Activated naive CD4-positive, alpha-beta T cell treated with anti-CD3 and anti-CD28 coated beads, Interleukin-2, amount 50 U/mL, for 72 hours (primary cell): Measurements from ENCODE around the gene LINGO3. TPM values are rescaled to one million over a fixed set of nuclear protein-coding genes. Genes with fewer than 3 reads are reported as not detected.
A peak's percentile ranks its signal among the peaks of the same experiment; 100 is the strongest.
"Not testable (repeated sequence)": the region's sequence is repeated elsewhere in the genome, so short reads cannot be mapped to it uniquely, and the experiment has no call there.

Experiments used
- ATAC-seq, 2 donors: fragments of 150-1000 bp; cut with Tn5 transposase; 2 replicates each; pipeline ENCODE4 v1.10.0; 2021; ENCODE audit warnings: mild to moderate bottlenecking in 2 of 2, moderate library complexity in 2 of 2
- DNase-seq, 2 donors: peaks; one replicate each; pipeline ENCODE4 v3.0.0; 2021 to 2022; ENCODE audit warnings: low spot score in 2 of 2
- H3K27ac Mint-ChIP-seq, 2 donors: one replicate each; pipeline ENCODE4 v1.8.0; 2022; ENCODE audit warnings: mild to moderate bottlenecking in 2 of 2, mixed read lengths in 2 of 2
- H3K36me3 Mint-ChIP-seq, 2 donors: one replicate each; pipeline ENCODE4 v1.8.0; 2022; ENCODE audit warnings: mixed read lengths in 2 of 2
- H3K9me3 Mint-ChIP-seq, 2 donors: one replicate each; pipeline ENCODE4 v1.8.0; 2022; ENCODE audit warnings: mixed read lengths in 2 of 2
- total RNA-seq, 2 donors: library from RNA; stranded (reverse); gene quantifications; one replicate each; pipeline ENCODE4 v1.2.3, GENCODE V29; 2022

Gene LINGO3, protein sequence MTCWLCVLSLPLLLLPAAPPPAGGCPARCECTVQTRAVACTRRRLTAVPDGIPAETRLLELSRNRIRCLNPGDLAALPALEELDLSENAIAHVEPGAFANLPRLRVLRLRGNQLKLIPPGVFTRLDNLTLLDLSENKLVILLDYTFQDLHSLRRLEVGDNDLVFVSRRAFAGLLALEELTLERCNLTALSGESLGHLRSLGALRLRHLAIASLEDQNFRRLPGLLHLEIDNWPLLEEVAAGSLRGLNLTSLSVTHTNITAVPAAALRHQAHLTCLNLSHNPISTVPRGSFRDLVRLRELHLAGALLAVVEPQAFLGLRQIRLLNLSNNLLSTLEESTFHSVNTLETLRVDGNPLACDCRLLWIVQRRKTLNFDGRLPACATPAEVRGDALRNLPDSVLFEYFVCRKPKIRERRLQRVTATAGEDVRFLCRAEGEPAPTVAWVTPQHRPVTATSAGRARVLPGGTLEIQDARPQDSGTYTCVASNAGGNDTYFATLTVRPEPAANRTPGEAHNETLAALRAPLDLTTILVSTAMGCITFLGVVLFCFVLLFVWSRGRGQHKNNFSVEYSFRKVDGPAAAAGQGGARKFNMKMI
- under 1 TPM in 1 of 2 donors, not detected in 1; 0.25 TPM for total RNA-seq

DNA sequence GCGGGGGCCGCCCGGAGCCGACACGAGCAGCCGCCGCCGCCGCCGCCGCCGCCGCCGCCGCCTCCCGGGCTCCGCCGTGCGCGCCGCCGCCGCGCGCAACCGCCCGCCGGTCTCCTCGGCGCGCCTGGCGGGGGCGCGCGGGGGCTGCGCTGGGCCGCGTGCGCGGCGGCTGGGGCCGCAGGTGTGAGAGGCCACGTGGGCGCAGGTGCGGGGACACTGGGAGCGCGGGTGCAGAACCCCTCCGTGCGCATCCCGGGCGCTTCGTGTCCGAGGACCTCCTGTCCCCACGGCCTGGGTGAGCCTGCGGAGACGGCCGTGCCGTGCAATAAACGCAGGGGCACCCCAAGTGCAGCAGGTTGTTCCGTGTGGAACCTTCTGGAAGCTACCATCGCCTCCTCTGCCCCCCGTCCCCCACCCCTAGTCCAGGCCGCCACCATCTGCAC lies at the start of gene LINGO3:
Gene LINGO3, minus strand, starts transcription at position 41 of the 443 bp plus-strand sequence. CDS start 16,378 bp downstream, outside the sequence.
- DNase-seq = no peak
- peak in 1 of 2 donors; percentile 27 for ATAC-seq
- Mint-ChIP-seq H3K9me3 (no peaks in the 10 kb centered on the region), H3K27ac (no peak within 1 kb of the TSS), H3K36me3 (peaks cover 0 to 7% of the 10 kb centered on the region in 2 donors)

DNA sequence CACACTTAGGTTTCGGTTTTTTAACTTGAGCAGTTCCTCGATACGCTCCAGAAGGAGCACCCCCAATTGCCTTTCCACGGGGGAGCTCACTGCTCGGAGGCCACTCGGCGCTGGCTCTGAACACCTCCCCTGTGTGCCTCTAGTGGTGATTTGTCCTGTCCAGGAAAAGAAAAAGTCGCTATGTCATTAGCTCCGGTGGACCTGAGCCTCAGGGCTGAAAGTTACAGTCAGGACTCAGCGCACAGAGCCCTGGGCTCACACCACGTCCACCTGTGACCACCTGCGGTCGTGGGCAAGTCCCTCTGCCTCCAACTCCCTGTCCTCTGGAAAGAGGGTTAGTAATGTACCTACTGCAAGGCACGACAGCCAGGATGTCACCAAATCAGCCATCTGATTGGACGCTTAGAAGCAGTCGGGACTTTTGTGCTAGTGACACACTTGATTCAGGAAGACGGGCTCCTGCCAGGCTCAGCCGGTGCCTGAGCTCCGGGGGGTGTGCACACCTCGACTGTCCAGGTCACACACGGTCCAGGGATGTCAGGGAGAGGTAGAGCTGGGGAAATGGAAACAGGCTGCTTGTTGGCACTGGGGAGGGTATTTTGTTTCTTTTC lies 48.2 kb upstream of the LINGO3 start:
- no peak for DNase-seq
- Mint-ChIP-seq H3K9me3 (no peaks in the 10 kb centered on the region), H3K36me3 (no peaks in the 10 kb centered on the region), H3K27ac (no peak overlapping the region)
- no peak for ATAC-seq

DNA sequence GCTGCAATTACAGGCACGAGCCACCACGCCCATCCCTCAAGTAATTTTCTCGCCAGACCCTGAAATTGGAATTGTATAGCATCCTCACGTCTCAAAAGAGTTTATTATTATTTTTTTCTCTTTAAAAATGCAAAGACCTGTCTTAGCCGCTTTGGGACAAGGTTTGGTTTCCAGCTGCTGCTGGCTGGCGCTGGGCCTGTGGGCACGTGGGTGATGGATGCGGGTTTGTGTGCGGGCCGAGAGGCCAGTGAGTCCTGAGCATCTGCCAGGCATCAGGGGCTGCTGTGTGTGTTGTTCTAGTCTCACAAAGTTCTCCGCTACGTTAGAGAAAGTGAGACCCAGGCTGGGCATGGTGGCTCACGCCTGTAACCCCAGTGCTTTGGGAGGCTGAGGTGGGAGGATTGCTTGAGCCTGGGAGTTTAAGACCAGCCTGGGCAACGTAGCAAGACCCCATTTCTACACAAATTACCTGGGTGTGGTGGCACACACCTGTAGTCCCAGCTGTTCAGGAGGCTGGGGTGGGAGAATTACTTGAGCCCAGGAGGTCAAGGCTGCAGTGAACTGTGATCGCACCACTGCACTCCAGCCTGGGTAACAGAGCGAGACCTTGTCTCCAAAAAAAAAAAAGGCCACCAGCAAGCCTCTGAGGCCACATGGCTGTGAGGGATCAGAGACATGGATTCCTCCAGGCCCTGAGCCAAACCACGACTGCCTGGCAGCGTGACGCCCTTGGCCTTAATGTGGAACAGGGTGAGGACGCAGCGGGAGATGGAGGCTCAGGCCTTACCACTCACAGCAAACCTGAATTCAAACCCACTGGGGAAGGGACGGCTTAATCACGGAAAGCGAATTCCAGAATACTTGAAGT lies 47.4 kb upstream of the LINGO3 start:
- DNase-seq (no peak), ATAC-seq (no peak)
- Mint-ChIP-seq H3K36me3 (no peaks in the 10 kb centered on the region), H3K27ac (no peak overlapping the region), H3K9me3 (no peaks in the 10 kb centered on the region)

DNA sequence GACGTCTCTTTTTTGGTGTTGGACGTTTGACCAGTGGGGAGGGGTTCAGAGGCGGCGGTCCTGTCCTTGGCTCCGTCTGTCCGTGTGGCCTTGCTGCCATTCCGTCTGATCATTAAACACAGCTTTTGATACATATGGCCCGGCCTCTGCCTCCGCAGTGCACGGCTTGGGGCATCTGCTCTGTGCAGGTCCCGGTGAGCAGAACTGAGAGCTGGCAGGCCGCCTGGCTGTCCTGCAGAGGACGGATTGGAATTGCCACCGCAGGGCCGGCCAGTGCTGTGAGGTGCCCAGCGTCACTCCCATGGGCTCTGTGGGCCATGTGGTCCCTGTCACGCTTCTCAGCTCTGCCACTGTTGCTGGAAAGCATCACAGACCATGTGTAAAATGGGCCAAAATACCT lies 46.7 kb upstream of the LINGO3 start:
- no peak for DNase-seq
- no peak for ATAC-seq
- Mint-ChIP-seq H3K9me3 (no peaks in the 10 kb centered on the region), H3K36me3 (no peaks in the 10 kb centered on the region), H3K27ac (peak overlapping the region in 1 of 2 donors; percentile 55)

DNA sequence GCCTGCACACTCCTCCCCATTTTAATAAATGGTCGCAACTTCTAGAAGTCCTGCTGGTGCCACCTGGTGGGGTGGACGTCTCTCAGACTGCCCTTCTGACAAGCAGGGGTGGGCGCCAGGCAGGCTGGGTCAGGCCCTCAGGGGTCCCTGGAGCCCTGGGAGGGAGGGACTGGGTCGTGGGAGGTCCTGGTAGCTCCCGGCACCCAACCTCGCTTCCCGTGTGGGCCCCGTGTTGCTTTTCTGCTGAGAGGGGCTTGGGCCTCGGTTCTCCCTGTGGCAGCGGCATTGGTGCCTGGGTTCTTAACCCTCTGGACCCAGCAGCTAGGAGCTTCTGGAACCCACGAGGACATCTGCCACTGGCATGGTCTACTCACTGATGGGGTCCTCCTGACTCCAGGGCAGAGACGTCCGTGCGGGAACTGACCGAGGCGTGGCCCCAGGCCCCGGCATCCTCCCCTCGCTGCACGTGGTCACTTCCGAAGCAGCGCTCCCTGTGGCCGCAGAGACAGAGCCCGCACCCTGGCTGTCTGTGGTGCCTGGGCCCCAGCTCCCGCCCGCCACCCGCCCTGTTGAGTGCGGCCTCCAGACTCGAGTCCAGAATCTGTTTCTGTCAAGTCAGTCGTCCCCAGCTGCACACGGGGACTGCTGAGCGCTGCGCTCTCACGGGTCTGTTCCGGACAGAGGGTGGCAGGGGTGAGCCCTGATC lies 46.1 kb upstream of the LINGO3 start:
- Mint-ChIP-seq H3K36me3 (no peaks in the 10 kb centered on the region), H3K27ac (no peak overlapping the region), H3K9me3 (no peaks in the 10 kb centered on the region)
- DNase-seq (no peak), ATAC-seq (no peak)

DNA sequence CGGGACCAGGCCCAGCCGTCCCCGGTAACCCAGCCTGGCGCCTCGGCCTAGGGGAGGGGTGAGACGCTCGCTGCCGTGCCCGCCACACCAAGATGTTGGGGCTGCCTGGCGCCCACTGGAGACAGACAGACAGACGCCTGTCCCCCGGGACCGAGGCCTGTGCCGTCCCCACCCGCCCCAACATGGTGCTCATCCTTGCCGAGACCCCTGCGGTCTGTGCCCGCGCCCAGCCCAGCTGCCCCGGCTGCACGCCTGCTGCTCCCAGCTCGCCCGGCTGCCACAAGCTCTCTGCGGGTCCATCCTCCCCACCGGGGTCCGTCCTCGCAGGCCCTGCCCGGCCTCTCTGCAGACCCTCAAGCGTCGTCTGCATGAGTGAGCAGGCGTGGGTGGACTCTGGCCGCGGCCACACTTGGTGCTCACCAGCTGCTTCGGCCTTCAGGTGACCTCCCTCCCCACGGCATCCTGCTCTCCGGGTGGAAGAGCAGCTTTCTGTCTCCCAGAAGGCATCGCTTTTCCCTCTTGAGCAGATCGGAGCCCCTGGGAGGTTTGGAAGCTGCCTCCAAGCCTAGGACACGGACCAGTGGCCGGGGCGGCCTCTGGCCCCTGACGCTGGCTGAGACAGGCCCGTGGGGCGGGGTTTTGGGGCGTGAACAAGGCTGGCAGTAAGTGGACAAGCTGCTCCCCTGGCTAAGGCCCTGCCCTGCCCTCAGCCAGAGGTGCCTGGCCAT lies 45.4 kb upstream of the LINGO3 start:
- Mint-ChIP-seq H3K27ac (no peak overlapping the region), H3K36me3 (no peaks in the 10 kb centered on the region), H3K9me3 (no peaks in the 10 kb centered on the region)
- no peak for ATAC-seq
- no peak for DNase-seq

DNA sequence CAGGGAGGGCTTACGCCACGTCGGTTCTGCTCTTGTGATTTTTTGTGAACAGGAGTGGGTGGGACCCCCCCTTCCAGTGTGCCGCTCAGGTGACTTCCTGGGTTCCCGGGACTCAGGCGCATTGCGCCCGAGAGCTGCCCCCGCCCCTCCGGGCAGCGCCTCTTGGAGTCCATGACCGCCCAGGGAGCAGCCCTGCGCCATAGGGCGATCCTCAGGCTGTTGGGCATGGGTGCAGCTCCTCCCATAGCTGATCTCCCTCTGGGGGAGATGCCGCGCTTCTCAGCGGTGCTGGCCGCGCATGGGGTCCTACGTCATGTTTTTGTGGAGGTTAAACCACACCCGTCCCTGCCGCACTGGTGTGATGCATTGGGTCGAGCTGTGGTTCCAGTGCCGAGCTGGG lies 44.2 kb upstream of the LINGO3 start:
- Mint-ChIP-seq H3K36me3 (no peaks in the 10 kb centered on the region), H3K27ac (no peak overlapping the region), H3K9me3 (no peaks in the 10 kb centered on the region)
- DNase-seq (no peak), ATAC-seq (no peak)

DNA sequence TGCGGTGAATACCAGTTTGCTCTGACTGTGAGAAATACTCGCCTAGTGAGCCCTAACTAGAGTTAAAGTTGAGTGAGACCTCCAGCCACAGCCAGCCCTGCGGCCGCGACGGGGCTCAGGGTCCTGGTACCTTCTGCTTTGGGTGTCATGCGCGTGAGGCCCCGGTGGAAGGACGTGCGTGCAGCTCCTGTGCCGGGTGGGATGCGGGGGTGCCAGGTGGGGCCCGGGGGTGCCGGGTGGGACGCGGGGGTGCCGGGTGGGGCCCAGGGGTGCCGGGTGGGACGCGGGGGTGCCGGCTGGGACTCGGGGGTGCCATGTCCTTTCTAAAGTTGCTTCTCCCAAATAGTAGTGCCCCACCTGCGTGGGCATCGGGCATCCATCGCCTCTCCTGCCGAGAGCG lies 43.6 kb upstream of the LINGO3 start:
- no peaks in the 10 kb centered on the region for H3K9me3 Mint-ChIP-seq

DNA sequence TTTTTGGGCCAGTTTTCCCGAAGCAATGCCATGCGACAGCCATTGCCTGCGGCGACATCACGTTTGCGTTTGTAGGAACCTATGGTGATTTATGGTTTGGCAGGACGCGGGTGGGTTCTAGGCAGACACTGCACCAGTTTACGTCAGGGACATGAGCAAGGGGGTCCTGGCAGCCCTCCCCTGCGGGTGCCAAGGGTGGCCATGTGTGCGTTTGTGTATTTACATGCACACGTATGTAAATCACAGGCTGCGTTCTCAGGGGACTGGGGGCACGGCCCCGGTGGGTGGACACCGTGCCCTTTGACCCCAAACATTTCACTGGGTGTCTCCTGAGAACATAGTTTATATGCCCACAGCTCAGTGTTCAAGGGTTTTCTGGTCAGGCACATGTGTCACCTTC lies 42.7 kb upstream of the LINGO3 start:
- Mint-ChIP-seq H3K27ac (no peak overlapping the region), H3K9me3 (no peaks in the 10 kb centered on the region), H3K36me3 (peaks cover 0 to 4% of the 10 kb centered on the region in 2 donors)
- ATAC-seq (no peak), DNase-seq (no peak)

More for the DNA sequence above, 43.6 kb upstream of the LINGO3 start:
- H3K36me3 Mint-ChIP-seq = no peaks in the 10 kb centered on the region
- no peak for ATAC-seq
- no peak overlapping the region for H3K27ac Mint-ChIP-seq
- DNase-seq = no peak

DNA sequence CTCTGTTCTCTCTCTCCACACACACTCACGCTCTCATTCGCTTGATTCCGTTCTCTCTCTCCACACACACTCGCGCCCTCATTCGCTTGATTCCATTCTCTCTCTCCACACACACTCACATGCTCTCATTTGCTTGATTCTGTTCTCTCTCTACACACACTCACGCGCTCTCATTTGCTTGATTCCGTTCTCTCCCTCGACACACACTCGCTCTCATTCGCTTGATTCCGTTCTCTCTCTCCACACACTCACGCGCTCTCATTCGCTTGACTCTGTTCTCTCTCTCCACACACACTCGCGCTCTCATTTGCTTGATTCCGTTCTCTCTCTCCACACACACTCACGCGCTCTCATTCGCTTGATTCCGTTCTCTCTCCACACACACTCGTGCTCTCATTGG lies 41.9 kb upstream of the LINGO3 start:
- H3K36me3 Mint-ChIP-seq = not testable (repeated sequence)

DNA sequence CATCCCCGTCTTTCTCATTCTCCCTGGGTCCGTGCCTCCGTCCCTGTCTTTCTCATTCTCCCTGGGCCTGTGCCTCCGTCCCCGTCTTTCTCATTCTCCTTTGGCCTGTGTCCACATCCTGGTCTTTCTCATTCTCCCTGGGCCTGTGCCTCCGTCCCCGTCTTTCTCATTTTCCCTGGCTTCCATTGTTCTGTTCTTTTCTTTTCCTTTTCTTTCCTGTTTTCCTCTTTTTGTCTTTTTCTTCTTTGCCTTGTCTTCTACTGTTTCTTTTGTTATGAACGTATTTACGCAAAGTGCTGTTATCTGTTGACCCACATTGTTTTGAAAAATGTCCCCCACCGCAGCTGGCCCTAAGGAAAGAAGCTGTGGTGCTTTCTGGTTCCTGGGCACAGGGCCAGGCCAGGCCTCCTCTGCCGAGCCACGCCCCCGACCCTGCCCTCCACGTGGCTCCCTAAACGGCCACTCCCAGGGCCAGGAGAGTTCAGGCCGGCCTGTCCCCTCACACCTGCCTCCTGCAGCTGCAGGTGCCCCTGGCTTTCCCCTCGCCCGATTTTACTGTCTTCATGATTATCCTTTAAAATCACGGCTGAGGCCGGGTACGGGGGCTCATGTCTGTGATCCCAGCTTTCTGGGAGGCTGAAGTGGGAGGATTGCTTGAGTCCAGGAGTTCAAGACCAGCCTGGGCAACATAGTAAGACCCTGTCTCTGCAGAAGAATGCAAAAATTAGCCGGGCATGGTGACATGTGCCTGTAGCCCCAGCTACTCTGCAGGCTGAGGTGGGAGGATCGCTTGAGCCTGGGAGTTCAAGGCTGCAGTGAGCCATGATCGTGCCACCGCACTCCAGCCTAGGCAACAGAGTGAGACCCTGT lies 38.1 kb upstream of the LINGO3 start:
- ATAC-seq (no peak), DNase-seq (no peak)
- Mint-ChIP-seq H3K9me3 (no peaks in the 10 kb centered on the region), H3K36me3 (peaks cover 0 to 5% of the 10 kb centered on the region in 2 donors), H3K27ac (no peak overlapping the region)

More for the DNA sequence above, 41.9 kb upstream of the LINGO3 start:
- H3K27ac Mint-ChIP-seq, DNase-seq, H3K9me3 Mint-ChIP-seq, ATAC-seq: not testable (repeated sequence)

DNA sequence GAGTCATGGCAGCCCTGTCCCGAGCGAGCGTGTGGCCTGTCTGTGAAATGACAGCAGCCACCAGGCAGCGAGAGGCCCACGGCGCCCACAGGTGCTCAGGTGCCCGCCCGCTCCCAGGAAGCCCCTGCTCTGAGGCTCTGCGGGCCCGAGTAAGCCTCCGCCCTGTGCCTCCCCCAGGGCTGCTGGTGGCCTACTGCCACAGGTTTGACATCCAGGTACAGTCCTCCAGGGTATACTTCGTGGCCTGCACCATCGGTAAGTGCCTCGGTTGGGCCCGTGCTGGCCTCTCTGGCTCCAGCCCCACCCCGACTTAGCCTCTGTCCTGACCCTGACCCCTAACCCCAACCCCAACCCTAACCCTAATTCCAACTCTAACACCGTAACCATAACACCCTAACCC lies 37.1 kb upstream of the LINGO3 start:
- H3K27ac Mint-ChIP-seq = no peak overlapping the region
- ATAC-seq (no peak), DNase-seq (no peak)
- peaks cover 0 to 5% of the 10 kb centered on the region in 2 donors for H3K36me3 Mint-ChIP-seq
- no peaks in the 10 kb centered on the region for H3K9me3 Mint-ChIP-seq

DNA sequence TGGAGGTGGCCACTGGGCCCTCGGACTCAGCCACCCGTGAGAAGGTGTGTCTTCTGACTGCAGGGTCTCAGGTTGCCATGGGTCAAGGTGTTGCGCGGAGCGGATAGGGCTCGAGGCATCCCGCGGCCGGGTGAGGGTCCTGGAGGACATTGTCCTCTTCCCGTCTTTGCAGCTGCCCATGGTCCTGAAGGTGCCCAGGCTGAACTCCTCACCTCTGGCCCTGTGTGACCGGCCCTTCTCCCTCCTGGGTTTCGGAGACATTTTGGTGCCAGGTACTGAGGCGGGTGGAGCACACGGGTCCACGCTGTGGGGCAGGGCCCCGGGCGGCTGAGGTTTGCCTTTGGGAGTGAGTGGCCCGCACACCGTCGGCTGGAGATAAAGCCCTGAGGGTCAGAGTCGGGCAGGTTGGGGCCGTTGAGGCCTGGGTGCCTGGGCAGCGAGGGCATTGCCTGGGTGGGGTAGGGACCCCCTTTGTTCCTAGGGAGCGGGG lies 36.5 kb upstream of the LINGO3 start:
- ATAC-seq (no peak), DNase-seq (no peak)
- Mint-ChIP-seq H3K36me3 (peaks cover 0 to 5% of the 10 kb centered on the region in 2 donors), H3K27ac (no peak overlapping the region), H3K9me3 (no peaks in the 10 kb centered on the region)

DNA sequence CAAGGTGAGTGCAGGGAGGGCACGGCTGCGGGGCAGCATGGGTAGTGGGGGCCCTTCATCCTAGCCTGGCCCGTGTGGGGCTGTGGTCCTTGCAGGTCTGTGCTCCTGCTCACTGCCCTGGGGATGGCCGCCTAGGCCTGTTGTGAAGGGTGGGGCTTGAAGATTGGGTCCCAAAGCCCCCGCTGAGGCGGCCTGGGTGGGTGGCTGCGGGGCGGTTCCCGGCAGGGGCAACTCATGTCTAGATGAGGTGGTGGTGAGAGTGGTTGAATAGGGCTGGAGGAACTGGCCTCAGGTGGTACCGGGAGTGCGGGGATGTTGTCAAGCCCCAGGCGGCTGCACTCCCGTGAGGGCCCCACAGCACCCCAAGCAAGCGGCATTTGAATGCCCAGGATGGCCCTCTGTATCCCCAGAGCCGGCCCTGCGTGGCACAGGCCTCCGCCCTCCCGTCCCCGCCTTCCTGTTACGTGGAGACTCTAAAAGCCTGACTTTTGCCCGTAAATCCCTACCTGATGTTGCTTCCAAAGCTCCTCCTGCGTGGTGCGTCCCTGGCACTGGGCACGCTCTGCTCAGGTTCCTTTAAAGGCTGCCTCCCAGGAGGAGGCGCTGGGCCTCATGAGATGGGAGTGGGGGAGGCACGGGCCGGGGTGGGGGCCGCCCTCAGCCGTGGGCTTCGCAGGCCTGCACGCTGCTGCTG lies 35.5 kb upstream of the LINGO3 start:
- H3K27ac Mint-ChIP-seq = no peak overlapping the region
- ATAC-seq (no peak), DNase-seq (no peak)
- no peaks in the 10 kb centered on the region for H3K9me3 Mint-ChIP-seq
- peaks cover 0 to 5% of the 10 kb centered on the region in 2 donors for H3K36me3 Mint-ChIP-seq
